IMR-90 (cell line): Measurements from ENCODE around the gene ADTRP. TPM values are rescaled to one million over a fixed set of nuclear protein-coding genes. Genes with fewer than 3 reads are reported as not detected.

Source experiments
- ATAC-seq: fragments of 200-7000 bp; cut with Tn5 transposase; 2 replicates; pipeline ENCODE4 v1.9.1; 2020; ENCODE audit warnings: low read depth, mild to moderate bottlenecking, moderate library complexity
- BruUV-seq: library from RNA; stranded (reverse); fragments of 400-500 nt; replicated peaks from 2 replicates; lab custom pipeline; 2021; lab: Mats Ljungman, UMichigan
- CTCF ChIA-PET: fragments of 300-600 bp; formaldehyde crosslinking; extraction: SDS; loops from one replicate; lab custom pipeline; 2021; ENCODE audit warnings: antibody characterized with exemption; lab: Yijun Ruan, JAX
- POLR2A ChIA-PET: fragments of 300-600 bp; sonication (Branson Sonifier 250); formaldehyde crosslinking; loops from one replicate; lab custom pipeline; 2022; ENCODE audit warnings: antibody characterized with exemption; ENCODE audit not compliant: unreplicated experiment; lab: Charles Lee
- DNase-seq: peaks from one replicate; pipeline ENCODE4 v3.0.0; 2013
- H2AFZ ChIP-seq: replicated peaks from 2 replicates; pipeline ENCODE3; 2013; ENCODE audit warnings: low read length, mild to moderate bottlenecking; ENCODE audit not compliant: poor library complexity
- H2AK5ac ChIP-seq: 2 replicates; pipeline ENCODE4 v1.6.1; 2013; ENCODE audit warnings: low read depth, low read length, inconsistent platforms
- H2AK9ac ChIP-seq: replicated peaks from 2 replicates; pipeline ENCODE3; 2013; ENCODE audit warnings: mild to moderate bottlenecking, low read depth, low read length, moderate library complexity; ENCODE audit not compliant: poor library complexity
- H2BK120ac ChIP-seq: 2 replicates; pipeline ENCODE4 v1.6.1; 2013; ENCODE audit warnings: low read depth, low read length, inconsistent platforms
- H2BK15ac ChIP-seq: 3 replicates; pipeline ENCODE4 v1.6.1; 2013; ENCODE audit warnings: low read depth, low read length, inconsistent platforms
- H2BK20ac ChIP-seq: 2 replicates; pipeline ENCODE4 v1.6.1; 2013; ENCODE audit warnings: low read depth, mild to moderate bottlenecking, inconsistent platforms, low read length, moderate library complexity
- H2BK5ac ChIP-seq: 2 replicates; pipeline ENCODE4 v1.6.1; 2013; ENCODE audit warnings: mild to moderate bottlenecking, low read depth, low read length, inconsistent platforms; ENCODE audit not compliant: poor library complexity, severe bottlenecking
- H3K14ac ChIP-seq: replicated peaks from 2 replicates; pipeline ENCODE4 v1.6.1; 2013; ENCODE audit warnings: low read depth, low read length, inconsistent platforms
- H3K18ac ChIP-seq: 2 replicates; pipeline ENCODE4 v1.6.1; 2013; ENCODE audit warnings: low read depth, low read length, control low read depth
- H3K23ac ChIP-seq: 2 replicates; pipeline ENCODE4 v1.6.1; 2013; ENCODE audit warnings: low read depth, low read length, inconsistent platforms
- H3K27ac ChIP-seq: 2 replicates; pipeline ENCODE4 v1.5.1; 2013; ENCODE audit warnings: mild to moderate bottlenecking, control low read depth, low read length; ENCODE audit not compliant: insufficient read depth
- H3K27me3 ChIP-seq: 2 replicates; pipeline ENCODE4 v1.6.1; 2013; ENCODE audit warnings: low read length; ENCODE audit not compliant: control insufficient read depth, insufficient read depth
- H3K36me3 ChIP-seq: 2 replicates; pipeline ENCODE4 v1.6.1; 2013; ENCODE audit warnings: low read length, mixed read lengths; ENCODE audit not compliant: control insufficient read depth, insufficient read depth
- H3K4ac ChIP-seq: 2 replicates; pipeline ENCODE4 v1.6.1; 2013; ENCODE audit warnings: low read depth, low read length, inconsistent platforms
- H3K4me1 ChIP-seq: 2 replicates; pipeline ENCODE4 v1.6.1; 2013; ENCODE audit warnings: low read length, mixed read lengths; ENCODE audit not compliant: control insufficient read depth, insufficient read depth
- H3K4me2 ChIP-seq: 2 replicates; pipeline ENCODE4 v1.6.1; 2013; ENCODE audit warnings: low read depth, mild to moderate bottlenecking, control low read depth, low read length, moderate library complexity
- H3K4me3 ChIP-seq: 2 replicates; pipeline ENCODE4 v1.5.1; 2013; ENCODE audit warnings: low read depth, mild to moderate bottlenecking, control low read depth, low read length, moderate library complexity; ENCODE audit not compliant: insufficient read depth
- H3K56ac ChIP-seq: 2 replicates; pipeline ENCODE4 v1.6.1; 2013; ENCODE audit warnings: low read length, inconsistent platforms; ENCODE audit not compliant: insufficient read depth; ENCODE audit errors: extremely low read depth
- H3K79me1 ChIP-seq, 2 experiments: 2 replicates each; pipeline ENCODE4 v1.6.1; 2013; ENCODE audit warnings: low read length in 2 of 2, inconsistent platforms in 1 of 2, low read depth in 1 of 2
- H3K9ac ChIP-seq: 2 replicates; pipeline ENCODE4 v1.6.1; 2013; ENCODE audit warnings: low read depth, low read length, control low read depth
- H3K9me1 ChIP-seq: 2 replicates; pipeline ENCODE4 v1.6.1; 2013; ENCODE audit warnings: low read length, inconsistent platforms; ENCODE audit not compliant: insufficient read depth
- H3K9me3 ChIP-seq: 2 replicates; pipeline ENCODE4 v1.6.1; 2013; ENCODE audit warnings: low read length; ENCODE audit not compliant: control insufficient read depth, insufficient read depth
- H4K20me1 ChIP-seq: 2 replicates; pipeline ENCODE4 v1.6.1; 2013; ENCODE audit warnings: low read length, inconsistent platforms; ENCODE audit not compliant: insufficient read depth
- H4K5ac ChIP-seq: 2 replicates; pipeline ENCODE4 v1.6.1; 2013; ENCODE audit warnings: mild to moderate bottlenecking, low read depth, low read length, control low read depth
- H4K8ac ChIP-seq, 2 experiments: 2 replicates each; pipeline ENCODE4 v1.6.1; 2013; ENCODE audit warnings: low read depth in 2 of 2, low read length in 2 of 2, control low read depth in 1 of 2, inconsistent platforms in 1 of 2
- H4K91ac ChIP-seq: 2 replicates; pipeline ENCODE4 v1.6.1; 2013; ENCODE audit warnings: low read depth, low read length, inconsistent platforms; ENCODE audit not compliant: insufficient read depth
- BHLHE40 ChIP-seq: fragments of 150-350 bp; IDR thresholded peaks from 2 replicates; pipeline ENCODE4 v1.6.1; 2016; ENCODE audit warnings: mild to moderate bottlenecking, low read depth, low read length
- CEBPB ChIP-seq: IDR thresholded peaks from 2 replicates; pipeline ENCODE4 v1.6.1; 2012; ENCODE audit warnings: low read depth, low read length, improper control_type of control experiment
- CHD1 ChIP-seq: IDR thresholded peaks from 2 replicates; pipeline ENCODE4 v1.6.1; 2012; ENCODE audit warnings: low read depth, low read length, improper control_type of control experiment
- FOS ChIP-seq: fragments of 150-350 bp; IDR thresholded peaks from 2 replicates; pipeline ENCODE4 v1.6.1; 2016; ENCODE audit warnings: low read depth, low read length
- MAFK ChIP-seq: IDR thresholded peaks from 2 replicates; pipeline ENCODE4 v1.6.1; 2012; ENCODE audit warnings: low read depth, low read length, improper control_type of control experiment
- MAZ ChIP-seq: IDR thresholded peaks from 2 replicates; pipeline ENCODE4 v1.6.1; 2012; ENCODE audit warnings: low read depth, mild to moderate bottlenecking, low read length, improper control_type of control experiment, moderate library complexity, borderline replicate concordance
- MXI1 ChIP-seq: IDR thresholded peaks from 2 replicates; pipeline ENCODE4 v1.6.1; 2012; ENCODE audit warnings: low read depth, mild to moderate bottlenecking, low read length, moderate library complexity, borderline replicate concordance
- NFE2L2 ChIP-seq: fragments of 150-350 bp; IDR thresholded peaks from 2 replicates; pipeline ENCODE4 v1.6.1; 2016; ENCODE audit warnings: low read depth, mild to moderate bottlenecking, low read length
- POLR2A ChIP-seq: IDR thresholded peaks from 2 replicates; pipeline ENCODE4 v1.6.1; 2012; ENCODE audit warnings: mild to moderate bottlenecking, low read depth, low read length
- RAD21 ChIP-seq: IDR thresholded peaks from 2 replicates; pipeline ENCODE4 v1.6.1; 2012; ENCODE audit warnings: low read length, improper control_type of control experiment
- RCOR1 ChIP-seq: IDR thresholded peaks from 2 replicates; pipeline ENCODE4 v1.6.1; 2012; ENCODE audit warnings: mild to moderate bottlenecking, low read length, improper control_type of control experiment; ENCODE audit not compliant: insufficient replicate concordance
- RFX5 ChIP-seq: IDR thresholded peaks from 2 replicates; pipeline ENCODE4 v1.8.0; 2012; ENCODE audit warnings: low read depth, mild to moderate bottlenecking, low read length, moderate library complexity
- SMC3 ChIP-seq: fragments of 150-350 bp; IDR thresholded peaks from 2 replicates; pipeline ENCODE4 v1.6.1; 2016; ENCODE audit warnings: low read depth, mild to moderate bottlenecking, antibody characterized with exemption, low read length, moderate library complexity
- WGBS, 2 experiments: methylation state at CpG; one replicate each; pipeline versions ENCODE4 v1.1.5 to v1.1.7; 2013; ENCODE audit warnings: missing lambda C conversion rate in 2 of 2; ENCODE audit not compliant: insufficient read length in 1 of 2; ENCODE audit errors: extremely low coverage in 2 of 2; 5-methylcytosine and 5-hydroxymethylcytosine counted together
- dilution Hi-C: fragments of 300-500 bp; cut with HindIII; formaldehyde crosslinking; loops from one replicate; pipeline ENCODE4 v1.14.3; 2018; ENCODE audit warnings: low sequenced_read_pairs; ENCODE audit not compliant: unreplicated experiment
- in situ Hi-C: fragments of 300-500 bp; cut with MboI; formaldehyde crosslinking; loops from 3 replicates; pipeline ENCODE4 v1.14.3; 2019; ENCODE audit warnings: low sequenced_read_pairs, inconsistent platforms, mixed read lengths
- intact Hi-C: fragments of 100-400 bp; cut with micrococcal nuclease; formaldehyde crosslinking; loops from 2 replicates; pipeline ENCODE4 v1.10.0; 2022
- polyA plus RNA-seq, 3 experiments: library from polyadenylated mRNA; depleted of rRNA; stranded (reverse); fragments of >200 nt; gene quantifications; 2 replicates each; pipeline ENCODE4 v1.2.3, GENCODE V29; 2012; ENCODE audit warnings: low replicate concordance in 1 of 3
- total RNA-seq: library from RNA; depleted of rRNA; stranded (reverse); fragments of >200 nt; gene quantifications from 2 replicates; pipeline ENCODE4 v1.2.3, GENCODE V29; 2012
- TF ChIP-seq, protein P1 (sequence below): fragments of 150-350 bp; IDR thresholded peaks from 2 replicates; pipeline ENCODE4 v1.6.1; 2016; ENCODE audit warnings: low read depth, mild to moderate bottlenecking, low read length, moderate library complexity, borderline replicate concordance
- TF ChIP-seq, protein P2 (sequence below): conservative IDR thresholded peaks from 2 replicates; pipeline ENCODE4 v1.5.1; 2012; ENCODE audit warnings: mild to moderate bottlenecking, low read depth, low read length, improper control_type of control experiment

Gene ADTRP
- total and polyA plus RNA-seq, 2 of the 4 experiments (the other 2 are of a cell fraction) = 0.50 to 0.72 TPM

DNA sequence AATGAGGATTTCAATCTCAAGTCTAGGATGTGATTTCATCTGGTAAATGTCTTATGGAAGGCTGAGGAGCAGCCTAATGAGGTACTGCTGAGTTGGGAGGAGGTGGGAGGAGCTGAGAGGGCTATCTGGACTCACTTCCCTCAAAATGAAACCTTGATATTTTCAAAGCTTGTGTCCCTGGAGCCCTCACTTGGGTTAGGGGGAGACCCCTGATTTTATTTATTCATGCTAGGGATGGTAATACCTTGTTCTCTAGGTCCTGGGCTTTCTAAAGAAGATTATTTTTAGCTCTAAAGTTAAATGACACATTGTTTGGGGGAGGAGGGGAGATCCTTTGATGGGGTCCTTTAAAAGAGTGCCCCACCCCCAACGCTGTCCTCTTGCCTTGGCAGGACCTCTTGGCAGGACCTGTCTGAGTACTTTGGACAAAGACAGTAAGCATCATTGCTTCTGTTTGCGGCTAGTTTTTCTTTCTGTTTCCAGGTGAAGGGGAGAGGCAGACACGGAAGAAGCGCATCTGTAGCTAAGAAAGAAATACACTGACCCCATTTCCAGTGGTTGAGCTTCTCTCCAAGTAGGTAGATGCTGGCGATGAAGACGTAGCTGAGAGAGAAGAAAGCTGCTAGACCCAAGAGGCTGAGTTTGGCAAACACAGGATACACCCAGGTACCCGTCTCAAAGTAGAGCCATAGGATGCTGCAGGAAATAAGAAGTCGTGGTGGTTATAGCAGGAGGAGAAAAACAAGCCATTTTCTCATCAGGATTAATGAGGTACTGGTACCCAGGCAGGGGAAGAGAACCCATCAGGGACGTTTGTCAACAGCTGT lies 55.6 kb downstream of the ADTRP start:
- Histone ChIP-seq H3K18ac (no peak overlapping the region), H2BK5ac (no peak overlapping the region), H3K9me3 (no peaks in the 10 kb centered on the region), H2AK9ac (no peak overlapping the region), H3K4me1 (peaks cover 4% of the 10 kb centered on the region), H2AK5ac (no peak overlapping the region), H2AFZ (no peak overlapping the region), H3K36me3 (no peaks in the 10 kb centered on the region), H3K4me3 (no peak overlapping the region), H4K20me1 (no peaks in the 10 kb centered on the region), H3K79me1 (no peaks in the 10 kb centered on the region), H3K14ac (no peak overlapping the region), H3K27ac (no peak overlapping the region), H3K9me1 (no peaks in the 10 kb centered on the region; the same call in 1 of the 2 replicates), H3K9ac (no peak overlapping the region), H4K8ac (no peak overlapping the region), H2BK15ac (no peak overlapping the region), H3K4ac (no peak overlapping the region), H4K5ac (no peak overlapping the region), H2BK120ac (no peak overlapping the region), H4K91ac (no peak overlapping the region), H3K23ac (no peak overlapping the region), H3K56ac (no peak overlapping the region), H3K27me3 (no peaks in the 10 kb centered on the region), H2BK20ac (no peak overlapping the region), H3K4me2 (no peak overlapping the region)
- BruUV-seq = no TSS peak
- intact Hi-C loops = no loop called here
- ChIA-PET CTCF (no interaction called here), POLR2A (no interaction called here)
- 100% methylated on average over 3 of the region's 9 CpGs; no CpG with 5 or more reads in 1 of the 2 experiments for WGBS, 2 experiments
- TF ChIP-seq RFX5 (no peak), MAZ (no peak), MXI1 (no peak), BHLHE40 (no peak), FOS (no peak), CHD1 (no peak), NFE2L2 (no peak), SMC3 (no peak), RCOR1 (no peak), RAD21 (no peak), MAFK (no peak), POLR2A (no peak), CEBPB (no peak)
- TF ChIP-seq, protein P1, sequence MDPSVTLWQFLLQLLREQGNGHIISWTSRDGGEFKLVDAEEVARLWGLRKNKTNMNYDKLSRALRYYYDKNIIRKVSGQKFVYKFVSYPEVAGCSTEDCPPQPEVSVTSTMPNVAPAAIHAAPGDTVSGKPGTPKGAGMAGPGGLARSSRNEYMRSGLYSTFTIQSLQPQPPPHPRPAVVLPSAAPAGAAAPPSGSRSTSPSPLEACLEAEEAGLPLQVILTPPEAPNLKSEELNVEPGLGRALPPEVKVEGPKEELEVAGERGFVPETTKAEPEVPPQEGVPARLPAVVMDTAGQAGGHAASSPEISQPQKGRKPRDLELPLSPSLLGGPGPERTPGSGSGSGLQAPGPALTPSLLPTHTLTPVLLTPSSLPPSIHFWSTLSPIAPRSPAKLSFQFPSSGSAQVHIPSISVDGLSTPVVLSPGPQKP = no peak
- TF ChIP-seq, protein P2, sequence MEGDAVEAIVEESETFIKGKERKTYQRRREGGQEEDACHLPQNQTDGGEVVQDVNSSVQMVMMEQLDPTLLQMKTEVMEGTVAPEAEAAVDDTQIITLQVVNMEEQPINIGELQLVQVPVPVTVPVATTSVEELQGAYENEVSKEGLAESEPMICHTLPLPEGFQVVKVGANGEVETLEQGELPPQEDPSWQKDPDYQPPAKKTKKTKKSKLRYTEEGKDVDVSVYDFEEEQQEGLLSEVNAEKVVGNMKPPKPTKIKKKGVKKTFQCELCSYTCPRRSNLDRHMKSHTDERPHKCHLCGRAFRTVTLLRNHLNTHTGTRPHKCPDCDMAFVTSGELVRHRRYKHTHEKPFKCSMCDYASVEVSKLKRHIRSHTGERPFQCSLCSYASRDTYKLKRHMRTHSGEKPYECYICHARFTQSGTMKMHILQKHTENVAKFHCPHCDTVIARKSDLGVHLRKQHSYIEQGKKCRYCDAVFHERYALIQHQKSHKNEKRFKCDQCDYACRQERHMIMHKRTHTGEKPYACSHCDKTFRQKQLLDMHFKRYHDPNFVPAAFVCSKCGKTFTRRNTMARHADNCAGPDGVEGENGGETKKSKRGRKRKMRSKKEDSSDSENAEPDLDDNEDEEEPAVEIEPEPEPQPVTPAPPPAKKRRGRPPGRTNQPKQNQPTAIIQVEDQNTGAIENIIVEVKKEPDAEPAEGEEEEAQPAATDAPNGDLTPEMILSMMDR = no peak
- DNase-seq = no peak
- ATAC-seq = no peak
- dilution Hi-C loops = no loop called here
- in situ Hi-C loops = no loop called here
